ENCODE results near the gene UBE3C.

DNA sequence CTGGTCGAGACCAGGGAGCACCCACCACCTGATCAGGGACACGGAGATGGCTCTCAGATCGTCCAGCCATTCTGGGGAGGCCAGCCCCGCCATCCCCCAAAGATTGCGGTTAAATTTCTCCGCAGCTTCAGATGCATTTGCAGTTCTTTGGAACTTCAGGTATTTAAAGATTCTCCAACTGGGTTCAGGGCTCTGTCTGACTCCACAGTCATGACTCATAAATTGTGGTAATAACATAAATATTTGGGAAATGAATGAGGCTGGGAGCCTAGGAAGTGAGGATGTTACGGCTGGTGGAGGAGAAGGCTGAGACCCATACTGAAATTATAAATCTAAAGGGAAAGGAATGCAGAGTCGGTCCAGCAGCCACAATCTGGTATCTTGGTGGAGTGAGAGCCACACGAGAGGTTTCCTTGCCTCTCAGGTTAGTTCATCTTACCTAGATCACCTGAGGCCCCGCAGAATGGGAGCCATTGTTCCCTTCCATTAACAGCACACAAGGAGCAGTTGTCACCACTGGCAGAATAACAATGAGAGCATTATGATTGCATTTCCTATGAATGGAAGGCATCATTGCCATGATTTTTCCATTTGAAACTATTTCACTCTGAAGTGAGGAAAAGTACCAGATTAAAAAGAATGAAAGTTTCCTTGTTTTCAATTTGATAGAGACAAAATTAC lies 171.4 kb downstream of the UBE3C start:
- TF ChIP-seq POLR2A (IDR thresholded peaks at IDR 0.05; ENCODE audit: low read depth, low read length) (no peak), POLR2AphosphoS5 (IDR thresholded peaks at IDR 0.05; ENCODE audit: low read depth, low read length) (no peak)
